ENCODE results near the gene EMC6. TPM values are rescaled to one million over a fixed set of nuclear protein-coding genes. Genes with fewer than 3 reads are reported as not detected.

Gene EMC6
- total RNA-seq, 1 experiment from 2014 or later: 72.2 TPM

GRCh38 chr17:3681057-3681456 is 12.4 kb downstream of the EMC6 start:
- H3K27ac Mint-ChIP-seq: no peak overlapping the region
- Histone ChIP-seq H4K5ac (ENCODE audit: insufficient read length, low read depth, low read length) (no peak overlapping the region), H2BK5ac (ENCODE audit: insufficient read length, low read length) (no peak overlapping the region), H4K8ac (replicated peaks; ENCODE audit: insufficient read length, low read depth, low read length) (no peak overlapping the region), H4K91ac (ENCODE audit: insufficient read length, low read depth, low read length) (no peak overlapping the region), H3K79me2 (ENCODE audit: insufficient read depth, low read length) (no peaks in the 10 kb centered on the region), H3K18ac (ENCODE audit: insufficient read length, low read depth, low read length) (no peak overlapping the region), H3K27ac (ENCODE audit: insufficient read length, low read depth, low read length) (no peak overlapping the region), H2BK120ac (ENCODE audit: low read depth, low read length, poor library complexity, severe bottlenecking) (no peak overlapping the region), H3K4me1 (ENCODE audit: insufficient read depth, low read length) (no peaks in the 10 kb centered on the region), H3K23ac (ENCODE audit: insufficient read length, low read depth, low read length) (no peak overlapping the region), H3K9ac (ENCODE audit: extremely low read depth, insufficient read length, low read length) (no peak overlapping the region), H3K23me2 (ENCODE audit: insufficient read length, low read depth, low read length, poor library complexity, severe bottlenecking) (no peaks in the 10 kb centered on the region), H3T11ph (ENCODE audit: low read length) (no peak overlapping the region), H3K4ac (ENCODE audit: low read depth, low read length) (no peak overlapping the region), H2BK12ac (ENCODE audit: insufficient read length, low read depth, low read length) (no peak overlapping the region), H2BK20ac (ENCODE audit: low read depth, low read length, poor library complexity, severe bottlenecking) (no peak overlapping the region), H3K56ac (ENCODE audit: insufficient read length, low read depth, low read length) (no peak overlapping the region), H2AFZ (ENCODE audit: low read length) (no peak overlapping the region), H3K27me3 (ENCODE audit: insufficient read depth, low read length) (no peaks in the 10 kb centered on the region), H3K79me1 (ENCODE audit: insufficient read depth, low read depth, low read length, poor library complexity, severe bottlenecking) (no peaks in the 10 kb centered on the region), H3K9me3 (ENCODE audit: control insufficient read depth, low read depth, low read length) (no peaks in the 10 kb centered on the region), H3K4me2 (ENCODE audit: insufficient read depth, insufficient read length, low read length) (no peak overlapping the region), H3K14ac (ENCODE audit: insufficient read depth, low read length) (no peak overlapping the region; the same call in 1 of the 2 replicates), H4K20me1 (ENCODE audit: control insufficient read depth, insufficient read depth, insufficient read length) (no peaks in the 10 kb centered on the region), H2AK5ac (ENCODE audit: insufficient read length, low read length) (no peak overlapping the region), H2BK15ac (ENCODE audit: low read depth, low read length) (no peak overlapping the region)
- WGBS (ENCODE audit: extremely low coverage, insufficient read length, low lambda C conversion rate): no CpG with 5 or more reads among the region's 12 CpGs
- no peaks in the 10 kb centered on the region for H3K9me3 Mint-ChIP-seq
- no peak for DNase-seq
- no peaks in the 10 kb centered on the region; a peak in 1 of 7 replicates for H3K36me3 Mint-ChIP-seq (ENCODE audit: insufficient read depth in 1 of 3, low read depth in 3 of 3)
- H3K4me3 Mint-ChIP-seq: no peak overlapping the region
- no peak for TF ChIP-seq CTCF (conservative IDR thresholded peaks at IDR 0.05)
- H3K27me3 Mint-ChIP-seq (ENCODE audit: low read depth): peaks cover 4% of the 10 kb centered on the region; the same call in 1 of the 2 replicates
- H3K4me1 Mint-ChIP-seq: peaks cover 7 to 23% of the 10 kb centered on the region in 2 experiments
